GM21447 (cell line): ENCODE results near the gene CYP2E1.
"Not testable (repeated sequence)": the region's sequence is repeated elsewhere in the genome, so short reads cannot be mapped to it uniquely, and the experiment has no call there.

ENCODE experiments used
- ATAC-seq: cut with Tn5 transposase; IDR thresholded peaks from one replicate; pipeline ENCODE4 v1.9.1; 2021; ENCODE audit not compliant: unreplicated experiment

The CYP2E1 gene

GRCh38 chr10:133528296-133528844, 1.2 kb downstream of the CYP2E1 start:
- no peak for ATAC-seq

GRCh38 chr10:133528845-133529575, 1.8 kb downstream of the CYP2E1 start:
- ATAC-seq: no peak

GRCh38 chr10:133529576-133529946, 2.4 kb downstream of the CYP2E1 start:
- no peak for ATAC-seq

GRCh38 chr10:133530506-133530905, 3.3 kb downstream of the CYP2E1 start:
- ATAC-seq: no peak

- ATAC-seq: no peak
These were observed 5.7 kb downstream of the CYP2E1 start for GRCh38 chr10:133532871-133533270.

- ATAC-seq: no peak
These were observed 7.3 kb downstream of the CYP2E1 start for GRCh38 chr10:133534417-133534816.

GRCh38 chr10:133536198-133536597, 9.0 kb downstream of the CYP2E1 start:
- ATAC-seq: no peak

GRCh38 chr10:133537546-133538545, 10.7 kb downstream of the CYP2E1 start:
- no peak for ATAC-seq

- ATAC-seq: not testable (repeated sequence)
These were observed 14.3 kb downstream of the CYP2E1 start for GRCh38 chr10:133541441-133541975.

- ATAC-seq: no peak
These were observed 17.3 kb downstream of the CYP2E1 start for GRCh38 chr10:133544506-133544905.

GRCh38 chr10:133554600-133554999, 27.4 kb downstream of the CYP2E1 start:
- no peak for ATAC-seq

GRCh38 chr10:133555521-133555920, 28.4 kb downstream of the CYP2E1 start:
- no peak for ATAC-seq

GRCh38 chr10:133557381-133557780, 30.2 kb downstream of the CYP2E1 start:
- ATAC-seq: no peak

- no peak for ATAC-seq
These were observed 32.1 kb downstream of the CYP2E1 start for GRCh38 chr10:133559216-133559615.

GRCh38 chr10:133564816-133565215, 37.7 kb downstream of the CYP2E1 start:
- no peak for ATAC-seq

- no peak for ATAC-seq
These were observed 38.5 kb downstream of the CYP2E1 start, which contains the start of gene SYCE1 for GRCh38 chr10:133565441-133566294. Gene SYCE1 (minus strand): TSS chr10:133565583. CDS start chr10:133565529, 54 bp downstream.

- ATAC-seq: no peak
These were observed 40.0 kb downstream of the CYP2E1 start for GRCh38 chr10:133567119-133567518.

GRCh38 chr10:133567609-133568286, 40.6 kb downstream of the CYP2E1 start:
- no peak for ATAC-seq

GRCh38 chr10:133568287-133568614, 41.1 kb downstream of the CYP2E1 start:
- no peak for ATAC-seq
